ENCODE results near the gene CYP3A4.

The CYP3A4 gene

DNA sequence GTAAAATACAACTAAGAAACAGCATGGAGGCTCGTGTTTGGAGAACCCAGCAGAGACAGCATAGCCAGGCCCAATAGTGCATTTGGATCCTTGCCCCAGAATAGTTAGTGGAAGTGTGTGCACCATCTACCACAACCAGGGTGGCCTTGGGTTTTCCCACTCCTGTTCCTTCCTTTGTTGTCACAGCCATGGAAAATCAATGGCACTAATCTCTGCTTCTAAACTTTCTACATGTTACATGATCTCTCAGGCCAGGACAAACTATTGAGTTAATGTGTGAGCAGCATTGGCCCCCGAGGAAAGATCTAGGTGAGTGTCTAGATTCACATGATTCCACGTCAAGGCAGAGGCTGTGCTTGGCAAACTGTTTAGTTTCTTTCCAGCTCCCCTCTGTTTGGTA is 51.0 kb downstream of the CYP3A4 start:
- CTCF ChIA-PET = interaction anchor here (0.7 kb wide), 1 partner anchor 289 kb away, joined by 3 read pairs; no protein-coding TSS in a partner anchor
- no peaks in the 10 kb centered on the region for H3K4me1 ChIP-seq (ENCODE audit: control insufficient read depth, insufficient read depth, low read length)
- TF ChIP-seq ZNF791 (tag by site-specific recombination; IDR thresholded peaks at IDR 0.05) = no peak
- TF ChIP-seq, protein P1, sequence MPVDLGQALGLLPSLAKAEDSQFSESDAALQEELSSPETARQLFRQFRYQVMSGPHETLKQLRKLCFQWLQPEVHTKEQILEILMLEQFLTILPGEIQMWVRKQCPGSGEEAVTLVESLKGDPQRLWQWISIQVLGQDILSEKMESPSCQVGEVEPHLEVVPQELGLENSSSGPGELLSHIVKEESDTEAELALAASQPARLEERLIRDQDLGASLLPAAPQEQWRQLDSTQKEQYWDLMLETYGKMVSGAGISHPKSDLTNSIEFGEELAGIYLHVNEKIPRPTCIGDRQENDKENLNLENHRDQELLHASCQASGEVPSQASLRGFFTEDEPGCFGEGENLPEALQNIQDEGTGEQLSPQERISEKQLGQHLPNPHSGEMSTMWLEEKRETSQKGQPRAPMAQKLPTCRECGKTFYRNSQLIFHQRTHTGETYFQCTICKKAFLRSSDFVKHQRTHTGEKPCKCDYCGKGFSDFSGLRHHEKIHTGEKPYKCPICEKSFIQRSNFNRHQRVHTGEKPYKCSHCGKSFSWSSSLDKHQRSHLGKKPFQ (tag by site-specific recombination; IDR thresholded peaks at IDR 0.05) = no peak
- TF ChIP-seq, protein P2, sequence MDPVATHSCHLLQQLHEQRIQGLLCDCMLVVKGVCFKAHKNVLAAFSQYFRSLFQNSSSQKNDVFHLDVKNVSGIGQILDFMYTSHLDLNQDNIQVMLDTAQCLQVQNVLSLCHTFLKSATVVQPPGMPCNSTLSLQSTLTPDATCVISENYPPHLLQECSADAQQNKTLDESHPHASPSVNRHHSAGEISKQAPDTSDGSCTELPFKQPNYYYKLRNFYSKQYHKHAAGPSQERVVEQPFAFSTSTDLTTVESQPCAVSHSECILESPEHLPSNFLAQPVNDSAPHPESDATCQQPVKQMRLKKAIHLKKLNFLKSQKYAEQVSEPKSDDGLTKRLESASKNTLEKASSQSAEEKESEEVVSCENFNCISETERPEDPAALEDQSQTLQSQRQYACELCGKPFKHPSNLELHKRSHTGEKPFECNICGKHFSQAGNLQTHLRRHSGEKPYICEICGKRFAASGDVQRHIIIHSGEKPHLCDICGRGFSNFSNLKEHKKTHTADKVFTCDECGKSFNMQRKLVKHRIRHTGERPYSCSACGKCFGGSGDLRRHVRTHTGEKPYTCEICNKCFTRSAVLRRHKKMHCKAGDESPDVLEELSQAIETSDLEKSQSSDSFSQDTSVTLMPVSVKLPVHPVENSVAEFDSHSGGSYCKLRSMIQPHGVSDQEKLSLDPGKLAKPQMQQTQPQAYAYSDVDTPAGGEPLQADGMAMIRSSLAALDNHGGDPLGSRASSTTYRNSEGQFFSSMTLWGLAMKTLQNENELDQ (tag by site-specific recombination; IDR thresholded peaks at IDR 0.05; ENCODE audit: low read depth) = no peak
- H3K9me3 ChIP-seq (ENCODE audit: control insufficient read depth, insufficient read depth, low read depth, low read length) = no peaks in the 10 kb centered on the region
- no peak overlapping the region for H3K27ac ChIP-seq (ENCODE audit: extremely low read depth, low read depth, low read length)
- POLR2A ChIA-PET = no interaction called here
- no peaks in the 10 kb centered on the region for H3K36me3 ChIP-seq (ENCODE audit: control insufficient read depth in 2 of 2, insufficient read depth in 1 of 2, low read length in 2 of 2)
- H3K4me3 ChIP-seq (ENCODE audit: low read depth, low read length) = no peak overlapping the region

DNA sequence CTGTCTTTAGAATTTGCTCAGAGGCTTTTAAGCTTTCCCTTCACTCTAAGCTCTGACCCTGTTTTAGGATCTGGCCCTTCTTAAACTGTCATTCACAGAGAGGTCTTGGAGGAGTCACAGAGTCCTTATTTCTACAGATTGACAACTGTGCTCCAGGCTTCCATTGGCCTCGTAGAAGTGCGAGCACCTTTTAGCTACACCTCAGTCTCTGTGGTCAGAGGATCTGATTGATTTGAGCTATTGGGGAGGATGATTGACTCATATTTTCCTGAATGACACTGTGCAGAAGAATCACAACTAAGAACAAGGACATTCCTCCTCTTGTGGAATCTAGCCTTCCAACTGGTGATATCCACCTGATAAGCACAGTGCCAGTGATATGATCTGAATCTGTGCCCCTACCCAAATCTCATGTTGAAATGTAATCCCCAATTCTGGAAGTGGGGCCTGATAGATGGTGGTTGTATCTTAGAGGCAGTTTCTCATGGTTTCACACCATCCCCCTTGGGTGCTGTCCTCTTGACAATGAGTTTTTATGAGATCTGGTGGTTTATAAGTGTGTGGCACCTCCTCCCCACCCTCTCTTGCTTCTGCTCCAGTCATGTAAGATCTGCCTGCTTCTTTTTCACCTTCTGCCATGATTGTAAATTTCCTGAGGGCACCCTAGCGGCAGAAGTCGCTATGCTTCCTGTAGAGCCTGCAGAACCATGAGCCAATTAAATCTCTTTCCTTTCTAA is 52.2 kb downstream of the CYP3A4 start:
- H3K36me3 ChIP-seq (ENCODE audit: control insufficient read depth in 2 of 2, insufficient read depth in 1 of 2, low read length in 2 of 2) = no peaks in the 10 kb centered on the region

More for the DNA sequence above, 52.2 kb downstream of the CYP3A4 start:
- TF ChIP-seq, protein P3, sequence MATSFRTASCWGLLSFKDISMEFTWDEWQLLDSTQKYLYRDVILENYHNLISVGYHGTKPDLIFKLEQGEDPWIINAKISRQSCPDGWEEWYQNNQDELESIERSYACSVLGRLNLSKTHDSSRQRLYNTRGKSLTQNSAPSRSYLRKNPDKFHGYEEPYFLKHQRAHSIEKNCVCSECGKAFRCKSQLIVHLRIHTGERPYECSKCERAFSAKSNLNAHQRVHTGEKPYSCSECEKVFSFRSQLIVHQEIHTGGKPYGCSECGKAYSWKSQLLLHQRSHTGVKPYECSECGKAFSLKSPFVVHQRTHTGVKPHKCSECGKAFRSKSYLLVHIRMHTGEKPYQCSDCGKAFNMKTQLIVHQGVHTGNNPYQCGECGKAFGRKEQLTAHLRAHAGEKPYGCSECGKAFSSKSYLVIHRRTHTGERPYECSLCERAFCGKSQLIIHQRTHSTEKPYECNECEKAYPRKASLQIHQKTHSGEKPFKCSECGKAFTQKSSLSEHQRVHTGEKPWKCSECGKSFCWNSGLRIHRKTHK (tag by site-specific recombination; IDR thresholded peaks at IDR 0.05) = no peak
- TF ChIP-seq, protein P4, sequence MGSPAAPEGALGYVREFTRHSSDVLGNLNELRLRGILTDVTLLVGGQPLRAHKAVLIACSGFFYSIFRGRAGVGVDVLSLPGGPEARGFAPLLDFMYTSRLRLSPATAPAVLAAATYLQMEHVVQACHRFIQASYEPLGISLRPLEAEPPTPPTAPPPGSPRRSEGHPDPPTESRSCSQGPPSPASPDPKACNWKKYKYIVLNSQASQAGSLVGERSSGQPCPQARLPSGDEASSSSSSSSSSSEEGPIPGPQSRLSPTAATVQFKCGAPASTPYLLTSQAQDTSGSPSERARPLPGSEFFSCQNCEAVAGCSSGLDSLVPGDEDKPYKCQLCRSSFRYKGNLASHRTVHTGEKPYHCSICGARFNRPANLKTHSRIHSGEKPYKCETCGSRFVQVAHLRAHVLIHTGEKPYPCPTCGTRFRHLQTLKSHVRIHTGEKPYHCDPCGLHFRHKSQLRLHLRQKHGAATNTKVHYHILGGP (tag by site-specific recombination; IDR thresholded peaks at IDR 0.05) = no peak
- TF ChIP-seq ZNF391 (tag by site-specific recombination; IDR thresholded peaks at IDR 0.05; ENCODE audit: borderline replicate concordance, low read depth) = no peak
- TF ChIP-seq ZNF239 (tag by site-specific recombination; IDR thresholded peaks at IDR 0.05) = no peak
- TF ChIP-seq, protein P5, sequence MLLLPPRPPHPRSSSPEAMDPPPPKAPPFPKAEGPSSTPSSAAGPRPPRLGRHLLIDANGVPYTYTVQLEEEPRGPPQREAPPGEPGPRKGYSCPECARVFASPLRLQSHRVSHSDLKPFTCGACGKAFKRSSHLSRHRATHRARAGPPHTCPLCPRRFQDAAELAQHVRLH (tag by site-specific recombination; IDR thresholded peaks at IDR 0.05) = no peak
- no peak for TF ChIP-seq ZNF548 (tag by site-specific recombination; IDR thresholded peaks at IDR 0.05)
- TF ChIP-seq ZBTB48 (tag by site-specific recombination; IDR thresholded peaks at IDR 0.05) = no peak
- no peak for TF ChIP-seq ZNF510 (tag by site-specific recombination; IDR thresholded peaks at IDR 0.05; ENCODE audit: insufficient replicate concordance)
- no peak for TF ChIP-seq FEZF1 (tag by site-specific recombination; IDR thresholded peaks at IDR 0.05)
- TF ChIP-seq, protein P6, sequence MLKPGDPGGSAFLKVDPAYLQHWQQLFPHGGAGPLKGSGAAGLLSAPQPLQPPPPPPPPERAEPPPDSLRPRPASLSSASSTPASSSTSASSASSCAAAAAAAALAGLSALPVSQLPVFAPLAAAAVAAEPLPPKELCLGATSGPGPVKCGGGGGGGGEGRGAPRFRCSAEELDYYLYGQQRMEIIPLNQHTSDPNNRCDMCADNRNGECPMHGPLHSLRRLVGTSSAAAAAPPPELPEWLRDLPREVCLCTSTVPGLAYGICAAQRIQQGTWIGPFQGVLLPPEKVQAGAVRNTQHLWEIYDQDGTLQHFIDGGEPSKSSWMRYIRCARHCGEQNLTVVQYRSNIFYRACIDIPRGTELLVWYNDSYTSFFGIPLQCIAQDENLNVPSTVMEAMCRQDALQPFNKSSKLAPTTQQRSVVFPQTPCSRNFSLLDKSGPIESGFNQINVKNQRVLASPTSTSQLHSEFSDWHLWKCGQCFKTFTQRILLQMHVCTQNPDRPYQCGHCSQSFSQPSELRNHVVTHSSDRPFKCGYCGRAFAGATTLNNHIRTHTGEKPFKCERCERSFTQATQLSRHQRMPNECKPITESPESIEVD (tag by site-specific recombination; IDR thresholded peaks at IDR 0.05) = no peak
- TF ChIP-seq, protein P7, sequence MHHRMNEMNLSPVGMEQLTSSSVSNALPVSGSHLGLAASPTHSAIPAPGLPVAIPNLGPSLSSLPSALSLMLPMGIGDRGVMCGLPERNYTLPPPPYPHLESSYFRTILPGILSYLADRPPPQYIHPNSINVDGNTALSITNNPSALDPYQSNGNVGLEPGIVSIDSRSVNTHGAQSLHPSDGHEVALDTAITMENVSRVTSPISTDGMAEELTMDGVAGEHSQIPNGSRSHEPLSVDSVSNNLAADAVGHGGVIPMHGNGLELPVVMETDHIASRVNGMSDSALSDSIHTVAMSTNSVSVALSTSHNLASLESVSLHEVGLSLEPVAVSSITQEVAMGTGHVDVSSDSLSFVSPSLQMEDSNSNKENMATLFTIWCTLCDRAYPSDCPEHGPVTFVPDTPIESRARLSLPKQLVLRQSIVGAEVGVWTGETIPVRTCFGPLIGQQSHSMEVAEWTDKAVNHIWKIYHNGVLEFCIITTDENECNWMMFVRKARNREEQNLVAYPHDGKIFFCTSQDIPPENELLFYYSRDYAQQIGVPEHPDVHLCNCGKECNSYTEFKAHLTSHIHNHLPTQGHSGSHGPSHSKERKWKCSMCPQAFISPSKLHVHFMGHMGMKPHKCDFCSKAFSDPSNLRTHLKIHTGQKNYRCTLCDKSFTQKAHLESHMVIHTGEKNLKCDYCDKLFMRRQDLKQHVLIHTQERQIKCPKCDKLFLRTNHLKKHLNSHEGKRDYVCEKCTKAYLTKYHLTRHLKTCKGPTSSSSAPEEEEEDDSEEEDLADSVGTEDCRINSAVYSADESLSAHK (tag by site-specific recombination; IDR thresholded peaks at IDR 0.05) = no peak
- TF ChIP-seq ZNF658 (tag by site-specific recombination; IDR thresholded peaks at IDR 0.05) = no peak
- TF ChIP-seq ZNF555 (tag by site-specific recombination; conservative IDR thresholded peaks at IDR 0.05) = no peak
- no peak for TF ChIP-seq ZNF747 (tag by site-specific recombination; IDR thresholded peaks at IDR 0.05)
- no peak for TF ChIP-seq ZNF155 (tag by site-specific recombination; IDR thresholded peaks at IDR 0.05)
- no peak for TF ChIP-seq ZNF202 (tag by site-specific recombination; IDR thresholded peaks at IDR 0.05; ENCODE audit: borderline replicate concordance)
- H3K27ac ChIP-seq (ENCODE audit: extremely low read depth, low read depth, low read length) = no peak overlapping the region
- H3K9me3 ChIP-seq (ENCODE audit: control insufficient read depth, insufficient read depth, low read depth, low read length) = no peaks in the 10 kb centered on the region
- H3K4me1 ChIP-seq (ENCODE audit: control insufficient read depth, insufficient read depth, low read length) = no peaks in the 10 kb centered on the region
- ChIA-PET CTCF (interaction anchor here (0.5 kb wide), 1 partner anchor 98 kb away, joined by 3 read pairs; no protein-coding TSS in a partner anchor), POLR2A (no interaction called here)
- H3K4me3 ChIP-seq (ENCODE audit: low read depth, low read length) = no peak overlapping the region

All from HEK293 (cell line).